GM19035 (cell line): ENCODE data around the gene NAXD.
A peak's percentile ranks its signal among the peaks of the same experiment; 100 is the strongest.
"Not testable (repeated sequence)": the region's sequence is repeated elsewhere in the genome, so short reads cannot be mapped to it uniquely, and the experiment has no call there.

Experiments
- ATAC-seq: cut with Tn5 transposase; IDR thresholded peaks from one replicate; pipeline ENCODE4 v1.9.1; 2021; ENCODE audit not compliant: unreplicated experiment

Gene NAXD

DNA sequence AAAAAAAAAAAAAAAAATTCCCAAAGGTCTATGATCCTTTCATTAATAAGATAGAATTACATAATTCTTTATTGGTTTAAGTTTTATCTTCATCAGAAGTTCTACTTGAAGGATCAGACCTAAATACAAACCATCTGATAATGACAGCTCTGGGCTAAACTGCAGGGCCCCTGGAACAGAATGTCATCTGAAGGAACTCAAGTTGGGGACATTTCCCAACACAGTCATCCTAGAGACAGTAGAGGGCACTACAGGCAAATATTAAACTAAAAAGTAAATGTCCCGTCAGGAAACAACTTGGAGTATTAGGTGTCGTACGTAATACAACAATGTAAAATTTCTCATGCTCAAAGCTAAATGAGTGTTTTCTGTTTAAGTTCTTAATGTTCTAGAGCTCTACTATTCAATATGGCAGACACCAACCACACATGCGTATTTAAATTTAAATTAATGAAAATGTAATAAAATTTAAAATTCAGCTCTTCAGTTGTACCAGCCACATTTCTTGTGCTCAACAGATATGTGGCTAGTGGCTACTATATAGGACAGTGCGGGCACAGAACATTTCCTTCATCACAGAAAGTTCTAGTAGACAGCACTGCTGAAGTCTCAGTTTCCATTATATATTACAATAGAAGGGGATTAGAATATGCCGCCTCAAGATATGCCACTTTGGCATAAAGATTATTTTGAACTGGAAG, 21.8 kb upstream of the NAXD start:
- peak; percentile 84 for ATAC-seq

DNA sequence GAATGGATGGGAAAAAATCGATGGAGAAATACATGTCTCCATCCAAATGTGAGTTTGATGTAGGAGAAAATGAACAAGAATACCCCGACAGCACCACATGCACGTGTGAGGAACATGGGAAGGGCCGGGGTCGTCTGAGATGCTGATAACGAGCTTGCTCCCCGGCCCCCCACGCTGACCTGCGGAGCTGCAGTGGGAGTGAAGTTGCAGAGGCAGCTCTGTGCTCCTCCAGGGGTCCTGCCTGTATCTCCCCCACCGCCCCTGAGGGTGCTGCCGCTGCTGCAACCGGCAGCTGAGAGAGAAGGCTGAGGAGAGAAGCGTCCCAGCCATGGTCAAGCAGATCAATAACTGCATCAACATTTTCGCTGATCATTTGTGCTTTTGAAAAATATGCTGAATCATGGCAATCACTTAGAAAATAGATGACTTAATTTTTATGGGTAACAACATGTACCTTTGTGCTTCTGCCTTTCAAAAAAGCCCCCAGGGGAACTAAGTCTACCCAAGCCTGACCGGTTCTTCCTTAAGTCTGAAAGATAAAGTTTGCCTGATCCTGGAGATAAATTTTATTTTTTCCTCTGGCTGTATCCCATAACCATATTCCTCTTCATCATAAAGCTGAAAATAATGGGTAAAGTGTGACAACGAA, 18.2 kb upstream of the NAXD start:
- ATAC-seq: no peak

GRCh38 chr13:110600261-110600819, 15.0 kb upstream of the NAXD start:
- no peak for ATAC-seq

DNA sequence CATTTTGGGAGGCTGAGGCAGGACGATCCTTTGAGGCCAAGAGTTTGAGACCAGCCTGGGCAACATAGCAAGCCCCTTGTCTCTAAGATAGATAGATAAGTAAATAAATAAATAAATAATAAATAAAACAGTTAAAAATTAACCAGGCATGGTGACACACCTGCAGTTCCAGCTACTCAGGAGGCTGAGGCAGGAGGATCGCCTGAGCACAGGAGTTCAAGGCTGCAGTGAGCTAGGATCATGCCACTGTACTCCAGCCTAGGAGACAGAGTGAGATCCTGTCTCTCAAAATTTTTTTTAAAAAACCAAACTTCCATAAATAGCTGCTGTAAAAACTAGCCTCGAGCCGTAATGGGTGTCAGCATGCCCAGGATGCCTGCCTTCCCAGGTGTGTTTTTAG, 14.4 kb upstream of the NAXD start:
- ATAC-seq: no peak

DNA sequence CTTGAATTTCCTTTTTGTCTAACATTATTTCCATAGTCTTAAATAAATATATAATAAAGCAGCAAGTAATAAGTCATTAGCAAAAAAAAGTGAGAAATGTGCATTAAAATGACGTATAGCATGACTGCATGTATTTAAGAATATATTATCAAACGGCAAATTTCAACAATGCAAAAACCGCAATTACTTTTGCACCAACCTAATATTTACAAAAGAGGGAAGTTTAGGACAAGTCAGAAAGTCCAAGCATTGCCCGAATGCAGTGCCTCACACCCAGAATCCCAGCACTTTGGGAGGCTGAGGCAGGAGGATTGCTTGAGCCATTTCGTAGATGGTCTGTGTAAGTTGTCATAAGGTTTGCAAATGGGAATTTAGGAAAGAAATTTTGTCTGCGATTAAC, 10.2 kb upstream of the NAXD start:
- no peak for ATAC-seq

- ATAC-seq: not testable (repeated sequence)
These were observed 9.1 kb upstream of the NAXD start for GRCh38 chr13:110606281-110606680.

- no peak for ATAC-seq
These were observed 7.6 kb upstream of the NAXD start for GRCh38 chr13:110607675-110608224.

DNA sequence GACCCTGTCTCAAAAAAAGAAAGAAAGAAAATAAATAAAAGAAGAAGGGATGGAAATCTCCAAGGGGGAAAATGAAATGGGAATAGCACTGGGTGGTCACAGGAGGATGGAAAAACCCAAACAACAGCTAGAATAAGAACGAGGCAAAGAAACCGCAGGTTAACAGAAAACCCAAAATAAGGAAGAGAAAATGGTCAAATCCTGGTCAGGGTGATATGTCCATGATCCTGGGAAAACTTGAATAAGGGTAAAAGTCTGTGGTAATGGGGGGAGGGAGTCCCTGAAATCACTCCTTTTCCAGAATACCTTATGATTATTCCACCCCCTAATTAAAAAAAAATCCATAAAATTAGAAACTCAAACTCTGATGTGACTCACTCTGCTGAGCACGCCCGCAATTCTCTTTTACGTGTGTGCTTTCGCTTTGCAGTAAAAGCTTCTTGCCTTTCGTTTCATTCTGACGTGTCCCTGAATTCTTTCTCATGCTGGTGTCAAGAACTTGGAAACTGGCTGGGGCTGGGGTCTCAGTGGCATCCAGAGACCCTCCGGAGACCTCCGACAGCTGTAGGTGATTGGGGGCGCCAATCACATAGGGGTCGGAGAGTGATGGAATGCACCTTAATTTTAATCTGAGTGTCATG, 4.3 kb upstream of the NAXD start:
- ATAC-seq: peak; percentile 48

- ATAC-seq: no peak
These were observed 382 bp upstream of the NAXD start for GRCh38 chr13:110615005-110615321.

GRCh38 chr13:110616103-110617101, 1.1 kb downstream of the NAXD start:
- ATAC-seq: peak; percentile 46

- no peak for ATAC-seq
These were observed 2.2 kb downstream of the NAXD start for GRCh38 chr13:110617321-110618072.

GRCh38 chr13:110618167-110618566, 2.8 kb downstream of the NAXD start:
- no peak for ATAC-seq

- ATAC-seq: no peak
These were observed 3.4 kb downstream of the NAXD start for GRCh38 chr13:110618780-110619179.

DNA sequence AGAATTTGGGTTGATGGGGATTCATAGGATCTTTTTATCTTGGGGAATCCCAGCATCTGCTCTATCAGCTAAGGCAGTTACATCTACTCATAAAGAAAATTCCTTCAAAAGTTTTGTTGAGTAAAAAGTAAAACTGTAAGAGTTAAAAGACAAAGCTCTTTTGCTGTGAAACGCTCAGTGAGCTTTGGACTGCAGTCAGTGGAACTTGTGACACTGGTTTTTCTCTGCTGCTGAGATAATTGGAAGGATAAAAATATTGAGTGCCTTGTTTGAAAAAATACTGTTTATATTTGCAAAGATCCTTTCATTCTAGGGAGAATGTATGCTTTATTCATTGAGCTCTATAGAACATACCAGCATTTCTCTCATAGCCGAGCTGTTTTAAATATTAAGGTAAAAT, 5.3 kb downstream of the NAXD start:
- no peak for ATAC-seq

DNA sequence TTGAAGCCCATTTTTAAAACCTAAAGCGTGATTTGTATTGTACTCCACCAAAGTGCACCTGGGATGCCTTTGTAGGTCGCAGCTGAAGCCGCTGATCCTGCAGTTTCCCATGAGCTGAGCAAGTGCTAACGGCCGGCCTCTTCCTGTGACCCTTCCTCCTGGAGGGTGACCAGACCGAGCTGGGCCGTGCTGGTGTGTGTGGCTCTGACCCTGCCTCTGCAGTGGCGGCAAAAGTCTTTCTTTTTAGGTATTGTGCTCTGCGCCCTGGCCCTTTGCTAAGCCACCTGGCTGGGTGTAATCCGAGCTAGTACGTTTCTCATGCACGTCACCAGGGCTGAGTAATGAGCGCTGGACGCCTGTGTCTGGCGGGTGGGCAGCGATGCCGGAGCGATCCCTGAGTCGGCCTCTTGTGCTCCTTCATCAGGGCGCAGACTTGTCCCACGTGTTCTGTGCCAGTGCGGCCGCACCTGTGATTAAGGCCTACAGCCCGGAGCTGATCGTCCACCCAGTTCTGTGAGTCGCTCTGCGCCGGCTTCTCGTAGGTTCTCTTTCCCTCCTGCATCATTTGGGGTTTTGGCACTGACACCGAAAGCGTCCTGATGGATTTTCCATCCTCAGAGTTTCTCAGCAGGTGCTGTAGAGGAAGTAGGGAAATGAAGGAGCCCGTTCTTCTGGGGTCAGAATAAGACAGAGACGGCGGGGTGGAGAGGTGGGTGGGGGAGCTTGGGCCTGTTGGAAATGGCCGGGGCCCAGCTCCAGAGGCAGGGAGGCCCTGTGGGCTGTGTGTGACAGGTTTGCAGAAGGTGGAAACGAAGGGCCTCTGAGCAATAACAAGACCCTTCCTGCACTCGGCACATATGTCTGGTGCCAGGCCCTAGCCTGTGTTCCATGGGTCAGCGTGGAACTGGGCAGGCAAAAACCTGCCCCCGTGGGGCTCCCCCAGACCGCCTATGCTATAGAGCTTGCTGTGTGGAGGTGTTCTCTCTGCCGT, 9.7 kb downstream of the NAXD start:
- no peak for ATAC-seq

GRCh38 chr13:110625771-110626321, 10.5 kb downstream of the NAXD start:
- ATAC-seq: no peak

GRCh38 chr13:110626521-110626920, 11.2 kb downstream of the NAXD start:
- no peak for ATAC-seq

DNA sequence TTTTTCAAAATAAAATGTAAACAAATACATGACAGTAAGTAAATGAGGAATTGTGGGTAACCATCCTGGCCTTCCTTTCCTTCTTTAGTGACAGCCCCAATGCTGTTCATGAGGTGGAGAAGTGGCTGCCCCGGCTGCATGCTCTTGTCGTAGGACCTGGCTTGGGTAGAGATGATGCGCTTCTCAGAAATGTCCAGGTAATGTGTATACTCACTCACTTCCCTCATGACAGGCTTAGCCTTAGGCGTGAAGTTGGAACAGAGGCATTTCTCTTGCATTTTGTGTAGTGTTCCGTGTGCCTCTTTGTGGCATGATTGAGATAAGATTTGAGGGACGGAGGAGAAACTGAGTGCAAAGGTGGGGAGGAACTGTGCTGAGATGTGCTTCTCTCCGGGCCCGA, 12.0 kb downstream of the NAXD start:
- ATAC-seq: no peak
